GM21786 (cell line): ENCODE results near the gene PAX2.
A peak's percentile ranks its signal among the peaks of the same experiment; 100 is the strongest.

Source experiments
- ATAC-seq: cut with Tn5 transposase; IDR thresholded peaks from one replicate; pipeline ENCODE4 v1.9.1; 2021; ENCODE audit not compliant: unreplicated experiment

Gene PAX2

GRCh38 chr10:100723770-100724530, 21.4 kb upstream of the PAX2 start:
- no peak for ATAC-seq

GRCh38 chr10:100724531-100725027, 20.8 kb upstream of the PAX2 start:
- ATAC-seq: no peak

- no peak for ATAC-seq
Observed at GRCh38 chr10:100725071-100725471, 20.3 kb upstream of the PAX2 start.

DNA sequence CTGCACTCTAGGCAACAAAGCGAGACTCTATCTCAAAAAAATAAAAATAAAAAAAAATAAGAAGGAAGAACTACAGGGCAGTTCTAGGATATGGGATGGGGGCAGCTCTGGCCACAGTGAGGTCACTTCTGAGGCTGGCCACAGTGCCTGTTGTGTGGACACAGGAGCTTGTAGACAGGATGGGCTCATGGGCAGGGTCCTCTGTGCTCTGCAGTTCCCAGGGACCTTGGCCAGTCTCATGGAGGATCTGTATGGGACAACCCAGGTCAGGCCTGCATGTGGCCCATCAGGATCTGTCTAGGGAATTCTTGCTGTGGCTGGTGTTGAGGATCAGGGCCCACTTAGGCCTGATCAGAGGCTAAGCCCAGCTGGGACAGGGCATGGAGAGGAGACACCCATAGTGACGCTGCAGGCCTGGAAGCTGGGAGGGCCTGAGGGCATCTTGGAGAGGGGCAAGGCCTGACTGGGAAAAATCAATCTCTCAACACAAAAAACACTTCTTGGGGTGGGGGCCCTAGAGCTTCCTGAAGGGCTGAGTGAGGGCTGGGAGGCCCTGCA, 19.4 kb upstream of the PAX2 start:
- no peak for ATAC-seq

GRCh38 chr10:100727808-100728207, 17.6 kb upstream of the PAX2 start:
- no peak for ATAC-seq

DNA sequence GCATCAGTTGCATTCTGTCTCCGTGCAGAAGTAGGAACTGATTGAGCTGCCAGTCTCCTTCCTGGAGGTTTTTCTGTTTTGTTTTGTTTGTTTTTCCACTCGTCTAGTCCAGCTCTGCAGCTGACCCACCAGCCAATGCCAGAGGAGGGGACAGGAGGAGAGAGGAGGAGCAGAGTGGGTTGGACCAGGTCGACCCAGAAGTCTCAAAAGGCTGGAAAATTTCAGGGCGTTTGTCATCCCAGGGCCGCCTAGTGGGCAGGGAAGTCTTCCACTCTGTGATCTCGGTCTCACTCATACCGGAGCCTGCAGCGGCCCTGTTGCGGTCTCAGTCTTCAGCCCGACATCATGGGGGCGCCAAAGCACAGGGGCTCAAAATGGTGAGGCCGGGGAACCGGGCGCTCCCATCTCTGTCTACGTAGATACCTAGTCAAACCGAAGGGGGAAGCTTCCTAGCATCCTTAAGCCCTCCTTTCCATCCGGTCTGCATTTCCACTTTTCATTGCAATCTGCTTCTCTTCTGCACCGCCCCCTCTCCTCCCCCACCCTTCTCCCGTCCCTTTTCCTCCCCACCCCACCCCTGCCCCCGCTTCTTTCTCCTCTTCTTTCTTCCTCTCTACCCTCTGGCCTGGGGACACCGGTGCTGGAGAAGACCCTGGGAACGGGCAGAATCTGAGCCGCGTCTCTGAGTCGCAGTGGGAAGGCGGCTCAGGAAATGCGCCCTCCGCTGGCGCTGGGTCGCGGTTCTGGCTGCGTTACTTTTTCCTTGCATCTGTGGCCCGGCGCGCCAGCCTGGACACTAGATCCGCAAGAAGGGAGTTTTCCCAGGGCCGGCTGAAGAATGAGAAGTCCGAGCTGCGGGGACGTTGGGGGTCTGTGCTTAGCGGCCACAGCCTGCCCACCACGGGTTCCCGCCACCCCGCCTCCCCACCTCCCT, 16.2 kb upstream of the PAX2 start:
- no peak for ATAC-seq

DNA sequence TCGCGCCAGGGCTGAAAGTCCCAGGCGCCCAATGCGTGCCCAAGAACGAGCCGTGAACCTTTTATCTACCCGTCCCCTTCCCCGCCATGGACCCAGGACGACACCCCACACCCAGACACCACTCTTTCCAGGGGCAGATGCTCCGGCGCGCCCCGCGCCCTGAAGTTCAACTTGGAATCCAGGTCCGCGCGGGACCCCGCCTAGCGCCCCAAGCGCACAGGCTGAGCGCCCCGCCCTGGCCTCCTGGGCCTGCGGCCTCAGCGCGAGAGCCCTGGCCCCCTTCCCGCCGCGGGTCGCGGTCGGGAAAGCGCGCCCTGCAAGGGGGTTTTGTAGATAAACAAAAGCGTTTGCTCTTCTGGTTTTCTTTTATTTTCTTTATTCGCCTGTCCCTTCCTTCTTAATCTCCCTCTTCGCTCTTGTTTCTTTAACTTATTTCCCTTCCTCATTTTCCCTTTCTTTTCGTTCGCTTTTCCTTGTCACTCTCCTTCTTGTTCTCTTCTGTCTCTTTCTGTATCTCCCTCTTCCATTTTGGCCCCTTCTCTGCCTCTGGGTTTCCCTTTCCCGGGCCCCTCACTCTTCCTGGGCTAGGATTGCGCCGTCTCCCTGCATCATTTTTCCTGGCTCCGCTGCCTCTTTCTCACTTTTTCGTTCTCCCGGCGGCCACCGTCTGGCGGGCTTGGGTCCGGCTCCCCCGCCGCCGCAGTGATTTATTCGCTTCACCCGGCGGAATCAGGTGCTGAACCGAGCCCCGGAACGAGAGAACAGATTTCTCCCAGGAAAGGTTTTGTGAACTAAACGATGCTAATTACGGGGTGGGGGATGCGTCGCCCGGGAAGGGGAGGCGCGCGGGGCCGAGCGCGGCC, 15.3 kb upstream of the PAX2 start:
- no peak for ATAC-seq

GRCh38 chr10:100730725-100731406, 14.5 kb upstream of the PAX2 start:
- peak; percentile 52 for ATAC-seq

- ATAC-seq: no peak
Observed at GRCh38 chr10:100731407-100732240, 13.8 kb upstream of the PAX2 start.

GRCh38 chr10:100732241-100732596, 13.2 kb upstream of the PAX2 start:
- ATAC-seq: no peak

GRCh38 chr10:100733329-100733728, 12.1 kb upstream of the PAX2 start:
- no peak for ATAC-seq

DNA sequence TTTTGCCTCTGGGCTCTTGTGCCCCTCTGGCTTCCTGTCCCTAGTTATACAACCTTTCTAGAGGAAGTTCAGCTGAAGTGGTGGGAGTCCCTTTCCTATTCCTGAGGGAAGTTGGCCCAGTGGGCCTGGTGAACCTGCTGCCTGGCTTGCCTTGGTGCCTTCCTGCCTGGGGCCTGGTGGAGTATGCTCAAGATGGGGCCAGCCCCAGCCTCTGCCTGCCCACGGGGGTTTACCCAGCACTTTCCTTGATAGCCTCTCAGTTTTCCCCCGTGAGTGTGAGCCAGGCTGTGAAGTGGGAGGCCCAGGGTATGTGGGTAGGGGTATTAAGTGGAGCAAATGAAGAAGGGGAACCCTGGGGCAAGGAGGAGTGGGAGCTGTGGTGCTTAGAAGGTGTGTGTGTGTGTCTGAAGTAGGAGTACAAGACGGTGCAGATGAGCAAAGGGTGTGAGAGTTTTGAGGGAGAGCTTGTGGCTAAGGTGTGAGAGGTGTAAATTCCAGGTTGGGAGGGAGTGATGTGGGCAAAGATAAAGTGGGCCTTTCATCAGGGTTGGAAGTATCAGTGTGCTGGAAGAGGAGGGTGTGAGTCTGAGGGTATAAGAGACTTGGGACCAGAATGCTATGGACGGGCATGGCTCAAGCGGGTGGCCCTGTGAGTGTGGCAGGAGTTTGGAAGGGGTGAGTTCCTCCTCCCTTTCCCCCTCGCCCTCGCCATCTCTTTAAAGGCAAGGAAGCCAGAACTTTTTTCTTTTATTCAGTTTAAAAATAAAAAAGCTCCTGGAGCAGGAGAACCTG, 10.9 kb upstream of the PAX2 start:
- no peak for ATAC-seq

DNA sequence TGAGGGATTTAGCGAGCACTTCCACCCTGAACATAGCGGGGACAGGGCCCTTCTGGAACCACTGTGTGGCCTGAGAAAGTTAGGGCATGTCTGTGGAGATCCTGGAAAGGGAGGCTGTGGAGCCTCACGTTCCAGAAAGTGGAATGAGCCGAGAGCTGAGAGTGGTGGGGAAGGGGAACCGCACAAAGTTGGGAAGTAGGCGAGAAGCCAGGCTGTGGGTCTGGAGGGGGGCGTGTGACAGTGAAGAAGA, 10.4 kb upstream of the PAX2 start:
- no peak for ATAC-seq

DNA sequence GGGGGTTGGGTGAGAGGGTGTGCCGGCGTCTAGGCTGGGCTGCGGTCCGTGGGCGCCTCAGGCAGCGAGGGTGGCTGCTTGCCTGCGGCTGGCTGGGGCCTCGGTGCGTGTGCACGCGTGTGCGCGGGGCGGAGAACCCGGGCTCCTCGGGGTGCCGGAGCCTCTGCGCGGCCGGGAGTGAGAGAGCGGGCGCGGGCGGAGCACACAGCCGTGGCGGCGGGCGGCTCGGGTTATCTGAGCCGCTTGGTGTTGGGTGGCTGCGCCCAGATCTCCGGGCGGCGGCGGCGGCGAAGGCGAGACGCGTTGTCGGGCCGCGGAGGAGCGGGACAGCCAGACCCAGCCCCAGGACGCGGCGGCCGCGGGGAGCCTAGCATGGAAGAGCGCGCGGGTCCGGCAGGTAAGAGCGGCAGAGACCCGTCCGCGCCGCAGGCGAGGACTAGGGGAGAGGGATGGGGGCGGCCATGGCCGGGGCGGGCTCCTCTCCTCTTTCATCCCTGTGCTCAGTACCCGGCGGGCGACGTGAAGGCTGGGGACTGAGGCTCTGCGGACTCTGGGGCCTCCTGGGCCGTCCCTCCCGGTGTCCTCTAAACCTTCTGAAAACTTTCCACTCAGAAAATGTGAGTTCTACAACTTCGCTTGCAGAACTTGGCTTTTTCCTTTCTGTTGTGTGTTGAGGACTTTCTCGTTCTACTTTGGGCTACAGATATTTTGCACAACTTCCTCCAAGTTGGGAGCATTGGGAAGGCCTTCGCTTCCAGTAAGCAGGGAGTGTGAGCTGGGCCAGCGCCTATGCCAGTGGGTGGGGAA, 9.8 kb upstream of the PAX2 start:
- no peak for ATAC-seq

DNA sequence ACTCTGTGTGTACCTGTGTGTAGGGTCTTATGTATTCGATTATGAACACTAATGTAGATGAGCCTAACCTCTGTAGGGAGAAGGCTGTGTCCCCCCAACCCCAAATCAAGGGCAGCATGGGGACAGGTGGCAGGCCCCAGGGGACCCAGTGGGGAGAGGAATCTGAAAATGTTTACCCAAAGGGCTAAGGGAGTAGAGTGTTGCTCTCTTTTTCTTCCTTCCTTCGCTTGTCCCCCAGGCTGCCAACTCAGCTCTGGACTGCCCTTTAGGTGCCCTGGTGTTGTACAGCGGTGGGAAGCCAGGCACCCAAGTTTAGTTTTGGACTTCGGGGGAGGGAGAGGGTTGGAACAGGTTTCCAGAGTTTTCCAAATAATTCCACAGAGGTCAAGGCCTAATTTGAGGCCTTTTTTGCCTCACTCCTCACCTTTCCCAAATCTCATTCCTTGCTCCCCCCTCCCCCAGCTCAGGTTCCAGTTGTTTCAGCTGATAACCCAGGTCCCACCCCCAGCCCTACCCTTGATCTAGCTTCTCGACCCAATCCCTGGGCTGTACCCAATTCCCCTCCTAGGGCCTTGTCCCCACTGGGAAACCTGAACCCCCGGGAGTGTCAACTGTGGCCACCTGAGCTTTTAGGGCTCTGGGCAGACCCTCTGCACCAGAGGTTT, 9.1 kb upstream of the PAX2 start:
- ATAC-seq: no peak

- no peak for ATAC-seq
Observed at GRCh38 chr10:100736809-100737354, 8.5 kb upstream of the PAX2 start.

DNA sequence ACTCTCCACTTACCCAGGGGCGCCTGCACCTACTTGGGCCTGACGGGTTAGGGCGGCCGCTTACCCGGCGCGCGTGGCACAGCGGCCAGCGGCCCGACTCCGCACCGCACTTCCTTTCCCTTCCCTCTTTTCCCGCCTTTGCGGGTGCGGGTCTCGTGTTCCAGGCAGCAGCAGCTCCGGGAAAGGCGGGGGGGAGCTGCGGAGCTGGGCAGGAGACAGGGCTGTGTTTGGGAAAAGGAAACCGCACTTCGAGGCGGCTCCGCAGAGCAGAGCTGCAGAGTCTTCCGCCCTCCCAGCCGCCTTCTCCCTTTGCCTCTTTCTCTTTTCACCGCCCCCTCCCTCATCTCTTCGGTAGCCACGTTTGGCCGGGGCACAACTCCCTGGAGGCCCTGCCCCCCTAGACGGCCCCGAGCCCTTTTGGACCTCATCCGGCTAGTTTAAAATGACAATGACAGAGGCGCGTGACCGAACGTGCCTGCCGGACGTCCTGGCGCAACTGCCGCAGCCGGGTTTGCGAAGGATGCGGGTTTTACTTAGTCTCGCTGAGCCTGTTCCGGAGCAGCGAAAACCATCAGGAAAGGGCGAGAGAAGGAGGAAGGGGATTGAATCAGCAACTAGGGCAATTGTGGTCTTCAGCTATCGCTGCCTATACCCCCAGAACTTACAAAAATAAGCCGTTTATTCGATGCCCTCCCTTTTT, 7.9 kb upstream of the PAX2 start:
- ATAC-seq: no peak
